Measurements from ENCODE around the gene SLC25A19.
"Not testable (repeated sequence)": the region's sequence is repeated elsewhere in the genome, so short reads cannot be mapped to it uniquely, and the experiment has no call there.

SLC25A19 gene

GRCh38 chr17:75266316-75267152, 22.7 kb downstream of the SLC25A19 start:
- no peak for DNase-seq

GRCh38 chr17:75265614-75266315, 23.5 kb downstream of the SLC25A19 start:
- no peak for DNase-seq

- no peak for DNase-seq
Observed at GRCh38 chr17:75263055-75263454, 26.2 kb downstream of the SLC25A19 start.

GRCh38 chr17:75262112-75262606, 27.1 kb downstream of the SLC25A19 start:
- no peak for DNase-seq

- DNase-seq: peak; percentile 98
Observed at GRCh38 chr17:75261336-75262111, 27.7 kb downstream of the SLC25A19 start, which contains the start of the genes GGA3 and MRPS7. Gene GGA3, minus strand, starts transcription at chr17:75261606. Its CDS starts 19 bp downstream, at chr17:75261587. Gene MRPS7, plus strand, starts transcription at chr17:75261879. Its CDS starts 22 bp downstream, at chr17:75261901.

GRCh38 chr17:75260641-75261335, 28.4 kb downstream of the SLC25A19 start:
- peak; percentile 71 for DNase-seq

- not testable (repeated sequence) for DNase-seq
Observed at GRCh38 chr17:75257228-75257627, 32.0 kb downstream of the SLC25A19 start.

- not testable (repeated sequence) for DNase-seq
Observed at GRCh38 chr17:75255954-75256698, 33.1 kb downstream of the SLC25A19 start.

- DNase-seq: no peak
Observed at GRCh38 chr17:75252039-75252816, 37.0 kb downstream of the SLC25A19 start.

- DNase-seq: peak; percentile 92
Observed at GRCh38 chr17:75250009-75250471, 39.2 kb downstream of the SLC25A19 start.

- DNase-seq: peak; percentile 39
Observed at GRCh38 chr17:75249564-75249963, 39.7 kb downstream of the SLC25A19 start.

GRCh38 chr17:75246404-75246803, 42.8 kb downstream of the SLC25A19 start:
- DNase-seq: no peak

- no peak for DNase-seq
Observed at GRCh38 chr17:75245011-75245410, 44.2 kb downstream of the SLC25A19 start.

GRCh38 chr17:75244133-75244866, 44.9 kb downstream of the SLC25A19 start:
- no peak for DNase-seq

- peak; percentile 42 for DNase-seq
Observed at GRCh38 chr17:75242461-75243042, 46.7 kb downstream of the SLC25A19 start.

GRCh38 chr17:75241996-75242460, 47.2 kb downstream of the SLC25A19 start:
- no peak for DNase-seq

GRCh38 chr17:75241502-75241901, 47.7 kb downstream of the SLC25A19 start:
- DNase-seq: no peak

- DNase-seq: no peak
Observed at GRCh38 chr17:75241143-75241430, 48.1 kb downstream of the SLC25A19 start.

GRCh38 chr17:75240394-75241142, 48.7 kb downstream of the SLC25A19 start:
- peak; percentile 63 for DNase-seq
